NCI-H2227 (cell line): ENCODE results near the gene SEC22B.
"Not testable (repeated sequence)": the region's sequence is repeated elsewhere in the genome, so short reads cannot be mapped to it uniquely, and the experiment has no call there.

Experiments
- DNase-seq: peaks from one replicate; lab custom pipeline; 2025; ENCODE audit not compliant: unreplicated experiment; lab: John Stamatoyannopoulos, UW

Gene SEC22B

GRCh38 chr1:120117371-120118177 is 58.7 kb downstream of the SEC22B start:
- DNase-seq, result not testable (repeated sequence)

- DNase-seq, result not testable (repeated sequence)
Observed at GRCh38 chr1:120116094-120116493, 60.2 kb downstream of the SEC22B start.

GRCh38 chr1:120113134-120113533 is 63.2 kb downstream of the SEC22B start:
- DNase-seq, result not testable (repeated sequence)

GRCh38 chr1:120112212-120112611 is 64.1 kb downstream of the SEC22B start:
- not testable (repeated sequence) for DNase-seq

- DNase-seq, result not testable (repeated sequence)
Observed at GRCh38 chr1:120111771-120112170, 64.5 kb downstream of the SEC22B start.

GRCh38 chr1:120111008-120111407 is 65.3 kb downstream of the SEC22B start:
- not testable (repeated sequence) for DNase-seq

- DNase-seq, result not testable (repeated sequence)
Observed at GRCh38 chr1:120109656-120110055, 66.7 kb downstream of the SEC22B start.

GRCh38 chr1:120109180-120109579 is 67.1 kb downstream of the SEC22B start:
- not testable (repeated sequence) for DNase-seq

GRCh38 chr1:120105288-120105687 is 71.0 kb downstream of the SEC22B start:
- not testable (repeated sequence) for DNase-seq

GRCh38 chr1:120103768-120104167 is 72.6 kb downstream of the SEC22B start:
- DNase-seq, result not testable (repeated sequence)

GRCh38 chr1:120101593-120101992 is 74.7 kb downstream of the SEC22B start:
- not testable (repeated sequence) for DNase-seq
